Fibroblast of the aortic adventitia (primary cell): ENCODE measurements around the gene APLP1. TPM values are rescaled to one million over a fixed set of nuclear protein-coding genes. Genes with fewer than 3 reads are reported as not detected.

ENCODE experiments used
- DNase-seq: peaks from one replicate; pipeline ENCODE4 v3.0.0-alpha.2; 2010; ENCODE audit warnings: low read depth
- H3K4me3 ChIP-seq: 2 replicates; pipeline ENCODE4 v1.5.1; 2011; ENCODE audit warnings: low read depth, mild to moderate bottlenecking, control low read depth, low read length, moderate library complexity
- CTCF ChIP-seq: IDR thresholded peaks from 2 replicates; pipeline ENCODE4 v1.5.1; 2011; ENCODE audit warnings: mild to moderate bottlenecking, low read length, control low read depth, inconsistent platforms; ENCODE audit not compliant: insufficient read depth
- total RNA-seq: library from RNA; depleted of rRNA; stranded (reverse); fragments of >200 nt; gene quantifications from 2 replicates; pipeline ENCODE4 v1.2.3, GENCODE V29; 2012; ENCODE audit warnings: low replicate concordance

The APLP1 gene
- total RNA-seq, 1 donor, result 8.6 TPM

GRCh38 chr19:35882114-35882832, 13.9 kb downstream of the APLP1 start:
- H3K4me3 ChIP-seq, result no peak overlapping the region

DNA sequence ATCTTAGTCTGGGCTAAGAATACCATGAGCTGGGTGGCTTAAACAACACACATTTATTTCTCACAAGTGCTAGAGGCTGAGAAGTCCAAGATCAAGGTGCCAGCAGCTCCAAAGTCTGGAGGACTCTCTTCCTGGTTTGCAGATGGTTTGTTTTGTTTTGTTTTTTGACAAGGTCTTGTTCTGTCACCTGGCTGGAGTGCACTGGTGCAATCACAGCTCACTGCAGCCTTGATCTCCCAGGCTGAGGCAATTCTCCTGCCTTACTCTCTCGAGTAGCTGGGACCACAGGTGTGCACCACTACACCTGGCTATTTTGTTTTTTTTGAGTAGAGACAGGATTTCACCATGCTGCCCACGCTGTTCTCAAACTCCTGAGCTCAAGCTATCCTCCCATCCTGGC, 15.5 kb downstream of the APLP1 start:
- H3K4me3 ChIP-seq, result no peak overlapping the region
- no peak for DNase-seq
- no peak for TF ChIP-seq CTCF

More at GRCh38 chr19:35882114-35882832, 13.9 kb downstream of the APLP1 start:
- DNase-seq, result peak; percentile 89
- TF ChIP-seq CTCF, result peak; percentile 54

GRCh38 chr19:35885225-35885738, 16.9 kb downstream of the APLP1 start:
- H3K4me3 ChIP-seq, result no peak overlapping the region
- no peak for DNase-seq
- no peak for TF ChIP-seq CTCF

DNA sequence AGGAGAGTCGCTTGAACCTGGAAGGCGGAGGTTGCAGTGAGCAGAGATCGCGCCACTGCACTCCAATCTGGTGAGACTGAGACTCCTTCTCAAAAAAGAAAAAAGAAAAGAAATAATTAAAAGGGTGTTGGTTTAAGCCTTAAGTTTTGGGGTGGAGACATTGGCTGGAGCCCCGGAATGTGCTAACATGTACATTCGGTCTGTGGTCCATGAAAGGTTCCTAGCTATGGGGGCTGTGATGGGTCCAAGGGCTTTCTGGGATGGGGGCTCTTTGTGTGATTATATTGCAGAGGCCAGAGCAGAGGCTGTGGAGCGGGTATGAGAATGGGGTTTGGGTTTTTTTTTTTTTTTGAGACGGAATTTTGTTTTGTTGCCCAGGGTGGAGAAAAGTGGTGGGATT, 17.5 kb downstream of the APLP1 start:
- TF ChIP-seq CTCF, result no peak
- DNase-seq, result no peak
- H3K4me3 ChIP-seq, result no peak overlapping the region

GRCh38 chr19:35887197-35887596, 18.8 kb downstream of the APLP1 start:
- no peak for TF ChIP-seq CTCF
- DNase-seq, result no peak

GRCh38 chr19:35888398-35888797, 20.0 kb downstream of the APLP1 start:
- DNase-seq, result no peak
- no peak for TF ChIP-seq CTCF
- no peak overlapping the region for H3K4me3 ChIP-seq

More at GRCh38 chr19:35887197-35887596, 18.8 kb downstream of the APLP1 start:
- H3K4me3 ChIP-seq, result no peak overlapping the region
